HCT116 (cell line): ENCODE results near the gene GON4L. TPM values are rescaled to one million over a fixed set of nuclear protein-coding genes. Genes with fewer than 3 reads are reported as not detected.

Source experiments
- ATAC-seq: fragments of 200-7000 bp; cut with Tn5 transposase; 2 replicates; pipeline ENCODE4 v1.9.1; 2020; ENCODE audit warnings: mild to moderate bottlenecking, moderate library complexity
- BruUV-seq: library from RNA; stranded (reverse); fragments of 400-500 nt; replicated peaks from 2 replicates; lab custom pipeline; 2021; lab: Mats Ljungman, UMichigan
- CTCF ChIA-PET: fragments of 300-600 bp; sonication (Branson Sonifier 250); formaldehyde crosslinking; loops from one replicate; lab custom pipeline; 2021; ENCODE audit warnings: antibody characterized with exemption; lab: Charles Lee
- POLR2A ChIA-PET: fragments of 300-600, 350-600 bp; sonication (Branson Sonifier 250); formaldehyde crosslinking; loops from one replicate; lab custom pipeline; 2021; ENCODE audit warnings: antibody characterized with exemption; lab: Charles Lee
- RAD21 ChIA-PET, 2 experiments: fragments of 300-600 bp; sonication (Branson Sonifier 250); formaldehyde crosslinking; loops; one replicate each; lab custom pipeline; 2023; ENCODE audit warnings: low total read pairs in 2 of 2; ENCODE audit not compliant: uncharacterized antibody in 2 of 2, unreplicated experiment in 2 of 2, low non-redundant PET in 1 of 2; lab: Charles Lee
- DNase-seq: peaks from one replicate; pipeline ENCODE4 v3.0.0-alpha.2; 2010; ENCODE audit warnings: low read depth, low spot score
- H2AFZ ChIP-seq: fragments of 200-600 bp; shearing (Covaris generic), sonication (generic); 2 replicates; pipeline ENCODE4 v1.6.1; 2017; ENCODE audit warnings: low read depth, mixed run types, mixed read lengths, antibody characterized with exemption, low read length; ENCODE audit not compliant: poor library complexity, severe bottlenecking
- H3K27ac ChIP-seq: 2 replicates; pipeline ENCODE4 v1.5.1; 2012; ENCODE audit warnings: low read depth, low read length
- H3K27me3 ChIP-seq: fragments of 200-600 bp; sonication (generic); 2 replicates; pipeline ENCODE4 v1.6.1; 2016; ENCODE audit warnings: mixed run types, low read length, mixed read lengths; ENCODE audit not compliant: insufficient read depth
- H3K36me3 ChIP-seq, 2 experiments: fragments of 200-500 bp in 1 of 2; fragments of 200-600 bp in 1 of 2; sonication (Bioruptor generic) in 1 of 2; sonication (generic) in 1 of 2; 2 replicates each; pipeline versions ENCODE4 v1.5.1 to v1.6.1; 2014 to 2016; ENCODE audit warnings: low read length in 2 of 2, inconsistent platforms in 1 of 2, mixed read lengths in 1 of 2, mixed run types in 1 of 2; ENCODE audit not compliant: insufficient read depth in 2 of 2, control insufficient read depth in 1 of 2
- H3K4me1 ChIP-seq, 2 experiments: fragments of 200-600 bp in 1 of 2; sonication (generic) in 1 of 2; 2 replicates each; pipeline versions ENCODE4 v1.5.1 to v1.6.1; 2012 to 2017; ENCODE audit warnings: low read length in 2 of 2, inconsistent platforms in 1 of 2, mild to moderate bottlenecking in 1 of 2, mixed read lengths in 1 of 2, mixed run types in 1 of 2, moderate library complexity in 1 of 2; ENCODE audit not compliant: insufficient read depth in 2 of 2, control insufficient read depth in 1 of 2
- H3K4me2 ChIP-seq: fragments of 200-600 bp; sonication (generic); 2 replicates; pipeline ENCODE4 v1.6.1; 2017; ENCODE audit warnings: mixed run types, low read length, mixed read lengths
- H3K4me3 ChIP-seq, 2 experiments: fragments of 200-600 bp in 1 of 2; sonication (generic) in 1 of 2; replicated peaks in 1 of 2; 2 replicates each; pipeline ENCODE4 v1.5.1; 2011 to 2016; ENCODE audit warnings: low read length in 2 of 2, control low read depth in 1 of 2, low read depth in 1 of 2, mild to moderate bottlenecking in 1 of 2, mixed read lengths in 1 of 2, mixed run types in 1 of 2
- H3K79me2 ChIP-seq: fragments of 200-600 bp; sonication (generic); 2 replicates; pipeline ENCODE4 v1.6.1; 2017; ENCODE audit warnings: mild to moderate bottlenecking, mixed run types, low read length, moderate library complexity, mixed read lengths; ENCODE audit not compliant: insufficient read depth
- H3K9ac ChIP-seq: fragments of 200-600 bp; sonication (generic); 2 replicates; pipeline ENCODE4 v1.6.1; 2016; ENCODE audit warnings: low read length, mixed read lengths
- H3K9me2 ChIP-seq: fragments of 200-600 bp; sonication (generic), shearing (Covaris generic); 2 replicates; pipeline ENCODE4 v1.6.1; 2017; ENCODE audit warnings: mixed run types, mild to moderate bottlenecking, moderate library complexity; ENCODE audit not compliant: insufficient read depth
- H3K9me3 ChIP-seq, 2 experiments: fragments of 200-500 bp in 1 of 2; fragments of 200-600 bp in 1 of 2; sonication (Bioruptor generic) in 1 of 2; sonication (generic) in 1 of 2; 2 replicates each; pipeline ENCODE4 v1.6.1; 2014 to 2017; ENCODE audit warnings: low read length in 2 of 2, mixed read lengths in 2 of 2, inconsistent platforms in 1 of 2, low read depth in 1 of 2, mild to moderate bottlenecking in 1 of 2, mixed run types in 1 of 2, moderate library complexity in 1 of 2; ENCODE audit not compliant: control insufficient read depth in 1 of 2, insufficient read depth in 1 of 2
- H4K20me1 ChIP-seq: fragments of 200-600 bp; sonication (generic), shearing (Covaris generic); 2 replicates; pipeline ENCODE4 v1.6.1; 2017; ENCODE audit warnings: mixed run types, mild to moderate bottlenecking, moderate library complexity; ENCODE audit not compliant: insufficient read depth
- ATF3 ChIP-seq: IDR thresholded peaks from 2 replicates; pipeline ENCODE4 v1.6.1; 2012
- CEBPB ChIP-seq: IDR thresholded peaks from 2 replicates; pipeline ENCODE4 v1.6.1; 2012; ENCODE audit warnings: low read depth
- EGR1 ChIP-seq: IDR thresholded peaks from 2 replicates; pipeline ENCODE4 v1.6.1; 2012; ENCODE audit warnings: low read depth
- EZH2 ChIP-seq: fragments of 200-600 bp; sonication (generic); IDR thresholded peaks from 2 replicates; pipeline ENCODE4 v1.6.1; 2017; ENCODE audit warnings: antibody characterized with exemption, mixed run types
- POLR2AphosphoS5 ChIP-seq: IDR thresholded peaks from 2 replicates; pipeline ENCODE4 v1.6.1; 2011; ENCODE audit warnings: mild to moderate bottlenecking, low read depth, low read length, moderate library complexity
- TCF7L2 ChIP-seq: IDR thresholded peaks from 2 replicates; pipeline ENCODE4 v1.7.0; 2011; ENCODE audit warnings: borderline replicate concordance, inconsistent platforms; ENCODE audit not compliant: insufficient read depth, insufficient read length; ENCODE audit errors: extremely low read depth
- YY1 ChIP-seq: IDR thresholded peaks from 2 replicates; pipeline ENCODE4 v1.6.1; 2011; ENCODE audit warnings: low read length, low read depth, moderate library complexity, mild to moderate bottlenecking; ENCODE audit not compliant: insufficient replicate concordance; ENCODE audit errors: extremely low read depth
- intact Hi-C: fragments of 100-400 bp; cut with micrococcal nuclease; formaldehyde crosslinking; loops from 2 replicates; pipeline ENCODE4 v1.10.0; 2022
- total RNA-seq: library from RNA; stranded (reverse); gene quantifications from one replicate; pipeline ENCODE4 v1.2.1, GENCODE V29; 2021; ENCODE audit not compliant: unreplicated experiment
- TF ChIP-seq, protein P1 (sequence below): IDR thresholded peaks from 2 replicates; pipeline ENCODE4 v1.6.1; 2012

The GON4L gene
- total RNA-seq, 1 experiment from 2014 or later = 40.8 TPM

- no peak overlapping the region for H2AFZ ChIP-seq
- no peaks in the 10 kb centered on the region for H3K9me2 ChIP-seq
- no peak for TF ChIP-seq CEBPB
- TF ChIP-seq EZH2 = no peak
- TF ChIP-seq, protein P1, sequence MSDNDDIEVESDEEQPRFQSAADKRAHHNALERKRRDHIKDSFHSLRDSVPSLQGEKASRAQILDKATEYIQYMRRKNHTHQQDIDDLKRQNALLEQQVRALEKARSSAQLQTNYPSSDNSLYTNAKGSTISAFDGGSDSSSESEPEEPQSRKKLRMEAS = no peak
- no peak for TF ChIP-seq ATF3
- no peak for TF ChIP-seq POLR2AphosphoS5
- no peak for TF ChIP-seq TCF7L2
- TF ChIP-seq, all 23 proteins: peak for 0
- Histone ChIP-seq H4K20me1 (peaks cover 5% of the 10 kb centered on the region; the same call in 1 of the 2 replicates), H3K9me3 (no peaks in the 10 kb centered on the region), H3K4me3 (no peak overlapping the region), H3K9ac (no peak overlapping the region), H3K79me2 (peaks cover 21% of the 10 kb centered on the region; the same call in 1 of the 2 replicates), H3K27ac (no peak overlapping the region), H3K4me2 (no peak overlapping the region), H3K36me3 (peaks cover 50 to 52% of the 10 kb centered on the region in 2 experiments; a peak in 3 of 4 replicates), H3K4me1 (peaks cover 0 to 7% of the 10 kb centered on the region in 2 experiments; a peak in 1 of 4 replicates), H3K27me3 (no peaks in the 10 kb centered on the region)
- BruUV-seq = no TSS peak
- RAD21 ChIA-PET = no interaction called here
- no peak for DNase-seq
- CTCF ChIA-PET = no interaction called here
- POLR2A ChIA-PET = no interaction called here
- intact Hi-C loops = no loop called here
- ATAC-seq = no peak
Observed at GRCh38 chr1:155900161-155900560, 43.1 kb upstream of the GON4L start.

GRCh38 chr1:155899683-155900082, 42.7 kb upstream of the GON4L start:
- peaks cover 18% of the 10 kb centered on the region; the same call in 1 of the 2 replicates for H3K79me2 ChIP-seq
- H3K9me3 ChIP-seq = no peaks in the 10 kb centered on the region
- ChIA-PET CTCF (no interaction called here), POLR2A (no interaction called here)
- H3K9me2 ChIP-seq = no peaks in the 10 kb centered on the region
- ATAC-seq = no peak
- TSS peak; percentile 37 for BruUV-seq
- H3K36me3 ChIP-seq = peaks cover 46 to 47% of the 10 kb centered on the region in 2 experiments; a peak in 3 of 4 replicates
- H3K4me2 ChIP-seq = no peak overlapping the region
- no peak overlapping the region for H3K27ac ChIP-seq
- no peaks in the 10 kb centered on the region for H3K27me3 ChIP-seq
- intact Hi-C loops = no loop called here
- TF ChIP-seq EGR1 (no peak), EZH2 (no peak), YY1 (no peak)
- TF ChIP-seq, protein P1 = no peak
- TF ChIP-seq, all 23 proteins: peak for 0
- Histone ChIP-seq H3K4me1 (peaks cover 0 to 7% of the 10 kb centered on the region in 2 experiments; a peak in 1 of 4 replicates), H2AFZ (no peak overlapping the region), H3K4me3 (no peak overlapping the region), H3K9ac (no peak overlapping the region), H4K20me1 (peaks cover 5% of the 10 kb centered on the region; the same call in 1 of the 2 replicates)
- RAD21 ChIA-PET = no interaction called here
- no peak for DNase-seq
